SK-N-SH treated with all-trans-retinoic acid at 6 μM for 48 hours (cell line): Measurements from ENCODE around the gene SMIM1.

Source experiments
- ATAC-seq: fragments of 200-7000 bp; cut with Tn5 transposase; 3 replicates; pipeline ENCODE4 v1.9.1; 2020; ENCODE audit warnings: mild to moderate bottlenecking, moderate library complexity
- ARNTL ChIP-seq: fragments of 450-650 bp; formaldehyde crosslinking; IDR thresholded peaks from 2 replicates; pipeline ENCODE4 v1.5.0; 2020; ENCODE audit warnings: low read depth, mild to moderate bottlenecking, moderate library complexity, borderline replicate concordance
- BACH2 ChIP-seq: fragments of 250-450 bp; sonication (Bioruptor Pico); IDR thresholded peaks from 2 replicates; pipeline ENCODE4 v1.9.0; 2021; ENCODE audit warnings: mild to moderate bottlenecking, borderline replicate concordance
- CSDC2 ChIP-seq: fragments of 250-450 bp; sonication (Bioruptor Pico); IDR thresholded peaks from 2 replicates; pipeline ENCODE4 v1.5.0; 2020; ENCODE audit warnings: mild to moderate bottlenecking, moderate library complexity
- ESRRG ChIP-seq: fragments of 250-450 bp; sonication (Bioruptor Pico); IDR thresholded peaks from 2 replicates; pipeline ENCODE4 v1.6.1; 2021; ENCODE audit warnings: mild to moderate bottlenecking
- GLIS3 ChIP-seq: fragments of 250-450 bp; sonication (Bioruptor Pico); IDR thresholded peaks from 2 replicates; pipeline ENCODE4 v1.5.0; 2020; ENCODE audit warnings: mild to moderate bottlenecking, moderate library complexity
- ISL1 ChIP-seq: fragments of 250-450 bp; sonication (Bioruptor Pico); IDR thresholded peaks from 2 replicates; pipeline ENCODE4 v2.1.2; 2022; ENCODE audit warnings: mild to moderate bottlenecking, moderate library complexity
- OSR1 ChIP-seq: fragments of 250-450 bp; sonication (Bioruptor Pico); IDR thresholded peaks from 2 replicates; pipeline ENCODE4 v1.8.0; 2022; ENCODE audit warnings: moderate library complexity, mild to moderate bottlenecking, inconsistent platforms
- PATZ1 ChIP-seq: fragments of 250-450 bp; sonication (Bioruptor Pico); IDR thresholded peaks from 2 replicates; pipeline ENCODE4 v1.8.0; 2020; ENCODE audit warnings: mild to moderate bottlenecking, moderate library complexity, borderline replicate concordance
- RARB ChIP-seq: fragments of 250-450 bp; sonication (Bioruptor Pico); IDR thresholded peaks from 2 replicates; pipeline ENCODE4 v1.8.0; 2021; ENCODE audit warnings: mild to moderate bottlenecking, moderate library complexity
- SNAI2 ChIP-seq: fragments of 250-450 bp; sonication (Bioruptor Pico); IDR thresholded peaks from 2 replicates; pipeline ENCODE4 v1.5.0; 2020; ENCODE audit warnings: mild to moderate bottlenecking, moderate library complexity
- TCF4 ChIP-seq: fragments of 250-450 bp; sonication (Bioruptor Pico); IDR thresholded peaks from 2 replicates; pipeline ENCODE4 v1.8.0; 2021; ENCODE audit warnings: mild to moderate bottlenecking, moderate library complexity, borderline replicate concordance
- TOX ChIP-seq: fragments of 250-450 bp; sonication (Bioruptor Pico); IDR thresholded peaks from 2 replicates; pipeline ENCODE4 v1.8.0; 2021; ENCODE audit warnings: mild to moderate bottlenecking, moderate library complexity, borderline replicate concordance
- TSHZ2 ChIP-seq: fragments of 250-450 bp; sonication (Bioruptor Pico); IDR thresholded peaks from 2 replicates; pipeline ENCODE4 v1.5.0; 2020; ENCODE audit warnings: mild to moderate bottlenecking, moderate library complexity
- ZFP3 ChIP-seq: fragments of 250-450 bp; sonication (Bioruptor Pico); IDR thresholded peaks from 2 replicates; pipeline ENCODE4 v1.5.0; 2020; ENCODE audit warnings: mild to moderate bottlenecking, moderate library complexity
- ZFP30 ChIP-seq: fragments of 450-650 bp; formaldehyde crosslinking; IDR thresholded peaks from 2 replicates; pipeline ENCODE4 v1.5.0; 2022; ENCODE audit warnings: mild to moderate bottlenecking, moderate library complexity
- ZNF565 ChIP-seq: fragments of 450-650 bp; formaldehyde crosslinking; conservative IDR thresholded peaks from 2 replicates; pipeline ENCODE4 v1.5.0; 2020; ENCODE audit warnings: low read depth, mild to moderate bottlenecking, moderate library complexity
- ZNF70 ChIP-seq: fragments of 450-650 bp; formaldehyde crosslinking; IDR thresholded peaks from 2 replicates; pipeline ENCODE4 v1.5.0; 2020; ENCODE audit warnings: mild to moderate bottlenecking, moderate library complexity
- TF ChIP-seq, protein P1 (sequence below): fragments of 250-450 bp; sonication (Bioruptor Pico); IDR thresholded peaks from 2 replicates; pipeline ENCODE4 v1.8.0; 2021; ENCODE audit warnings: low read depth, mild to moderate bottlenecking, moderate library complexity, borderline replicate concordance
- TF ChIP-seq, protein P2 (sequence below): fragments of 250-450 bp; sonication (Bioruptor Pico); IDR thresholded peaks from 2 replicates; pipeline ENCODE4 v1.5.1; 2020; ENCODE audit warnings: low read depth, mild to moderate bottlenecking, moderate library complexity

Gene SMIM1

DNA sequence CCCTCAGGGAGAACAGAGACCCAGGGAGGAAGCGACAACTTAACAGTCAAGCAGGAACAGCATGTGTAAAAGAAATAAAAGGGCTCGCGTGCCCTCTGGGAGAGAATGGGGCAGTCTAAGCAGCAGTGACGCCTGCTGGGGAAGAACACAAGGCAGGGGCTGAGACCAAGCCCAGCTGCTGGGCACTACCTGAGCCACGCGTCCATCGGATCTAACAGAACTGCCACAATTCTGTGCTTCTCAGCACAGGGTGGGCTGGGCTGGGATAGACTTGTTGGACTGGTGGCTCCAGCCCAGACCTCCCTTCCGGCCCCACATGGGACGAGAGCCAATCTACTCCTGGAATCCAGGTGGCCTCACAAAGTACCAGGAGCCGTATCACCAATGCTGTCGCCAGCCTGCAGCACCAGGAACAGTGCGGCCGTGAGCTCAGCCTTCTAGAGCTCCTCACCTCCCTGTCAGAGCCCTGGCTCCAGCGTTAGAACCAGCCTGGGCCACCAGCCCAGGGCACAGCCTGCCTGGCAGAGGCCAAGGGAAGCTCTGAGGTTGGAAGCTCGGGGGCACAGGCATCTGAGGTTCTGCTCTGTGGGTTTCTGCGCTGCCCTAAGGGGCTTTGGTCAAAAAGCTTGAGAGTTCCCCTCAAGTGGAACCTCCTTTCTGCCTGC is 16.3 kb downstream of the SMIM1 start:
- ATAC-seq, result no peak

DNA sequence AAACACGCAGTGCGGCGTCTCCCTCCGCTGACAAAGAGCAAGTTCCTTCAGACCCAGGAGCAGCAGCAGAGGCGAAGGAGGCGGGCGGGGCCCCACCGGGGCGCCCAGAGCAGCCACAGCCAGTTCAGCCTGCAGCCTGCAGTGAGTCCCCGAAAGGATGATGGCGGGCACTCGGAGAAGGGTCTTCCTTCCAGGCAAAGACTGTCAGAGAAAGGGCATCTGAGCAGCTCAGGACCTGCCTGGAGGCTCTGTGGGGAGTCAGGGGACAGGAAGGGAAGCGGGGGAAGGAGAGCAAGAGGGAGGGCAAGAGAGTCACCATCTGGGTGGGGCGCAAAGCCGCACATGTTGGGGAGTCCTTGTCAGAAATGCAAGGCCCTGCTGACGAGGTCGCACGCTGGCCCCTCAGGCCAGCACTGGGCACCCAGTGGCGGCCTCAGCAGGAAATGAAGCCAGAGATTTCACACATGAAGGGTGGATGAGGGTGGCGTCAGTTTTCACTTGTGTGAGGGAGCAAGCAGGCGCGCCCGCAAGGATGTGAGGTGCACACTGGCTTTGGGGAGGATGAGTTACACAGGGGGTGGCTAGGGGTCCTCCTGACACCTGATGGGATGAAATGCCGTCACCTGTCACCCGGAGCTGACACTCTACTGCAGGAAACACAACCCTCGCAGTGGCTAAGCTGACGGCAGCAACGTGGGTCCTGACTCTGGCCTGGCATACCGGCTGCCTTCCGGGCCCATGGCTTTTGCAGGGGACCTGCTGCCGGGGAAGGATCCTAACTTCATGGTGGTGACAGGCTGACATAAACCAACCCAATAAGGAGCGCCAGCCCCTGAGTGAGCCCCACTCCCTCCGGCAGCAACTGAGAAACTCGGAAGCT is 17.1 kb downstream of the SMIM1 start:
- ATAC-seq, result no peak
- no peak for TF ChIP-seq TCF4
- TF ChIP-seq ISL1 (CRISPR knock-in tag), result no peak
- no peak for TF ChIP-seq ZNF565 (CRISPR knock-in tag)
- no peak for TF ChIP-seq TOX (CRISPR knock-in tag)
- no peak for TF ChIP-seq GLIS3
- no peak for TF ChIP-seq TSHZ2 (CRISPR knock-in tag)
- no peak for TF ChIP-seq ZFP3 (CRISPR knock-in tag)
- TF ChIP-seq ESRRG, result no peak
- TF ChIP-seq, protein P1, sequence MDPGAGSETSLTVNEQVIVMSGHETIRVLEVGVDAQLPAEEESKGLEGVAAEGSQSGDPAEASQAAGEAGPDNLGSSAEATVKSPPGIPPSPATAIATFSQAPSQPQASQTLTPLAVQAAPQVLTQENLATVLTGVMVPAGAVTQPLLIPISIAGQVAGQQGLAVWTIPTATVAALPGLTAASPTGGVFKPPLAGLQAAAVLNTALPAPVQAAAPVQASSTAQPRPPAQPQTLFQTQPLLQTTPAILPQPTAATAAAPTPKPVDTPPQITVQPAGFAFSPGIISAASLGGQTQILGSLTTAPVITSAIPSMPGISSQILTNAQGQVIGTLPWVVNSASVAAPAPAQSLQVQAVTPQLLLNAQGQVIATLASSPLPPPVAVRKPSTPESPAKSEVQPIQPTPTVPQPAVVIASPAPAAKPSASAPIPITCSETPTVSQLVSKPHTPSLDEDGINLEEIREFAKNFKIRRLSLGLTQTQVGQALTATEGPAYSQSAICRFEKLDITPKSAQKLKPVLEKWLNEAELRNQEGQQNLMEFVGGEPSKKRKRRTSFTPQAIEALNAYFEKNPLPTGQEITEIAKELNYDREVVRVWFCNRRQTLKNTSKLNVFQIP (CRISPR knock-in tag), result no peak
- TF ChIP-seq, protein P2, sequence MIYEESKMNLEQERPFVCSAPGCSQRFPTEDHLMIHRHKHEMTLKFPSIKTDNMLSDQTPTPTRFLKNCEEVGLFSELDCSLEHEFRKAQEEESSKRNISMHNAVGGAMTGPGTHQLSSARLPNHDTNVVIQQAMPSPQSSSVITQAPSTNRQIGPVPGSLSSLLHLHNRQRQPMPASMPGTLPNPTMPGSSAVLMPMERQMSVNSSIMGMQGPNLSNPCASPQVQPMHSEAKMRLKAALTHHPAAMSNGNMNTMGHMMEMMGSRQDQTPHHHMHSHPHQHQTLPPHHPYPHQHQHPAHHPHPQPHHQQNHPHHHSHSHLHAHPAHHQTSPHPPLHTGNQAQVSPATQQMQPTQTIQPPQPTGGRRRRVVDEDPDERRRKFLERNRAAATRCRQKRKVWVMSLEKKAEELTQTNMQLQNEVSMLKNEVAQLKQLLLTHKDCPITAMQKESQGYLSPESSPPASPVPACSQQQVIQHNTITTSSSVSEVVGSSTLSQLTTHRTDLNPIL, result no peak
- no peak for TF ChIP-seq RARB (CRISPR knock-in tag)

More for the DNA sequence above, 16.3 kb downstream of the SMIM1 start:
- TF ChIP-seq ZFP3 (CRISPR knock-in tag) (no peak), ZNF70 (CRISPR knock-in tag) (no peak), ARNTL (CRISPR knock-in tag) (no peak), CSDC2 (CRISPR knock-in tag) (no peak), SNAI2 (CRISPR knock-in tag) (no peak), PATZ1 (CRISPR knock-in tag) (no peak), ZFP30 (CRISPR knock-in tag) (no peak), RARB (CRISPR knock-in tag) (no peak), TOX (CRISPR knock-in tag) (no peak), BACH2 (CRISPR knock-in tag) (no peak), TSHZ2 (CRISPR knock-in tag) (no peak), ESRRG (no peak), OSR1 (CRISPR knock-in tag) (no peak)
- TF ChIP-seq, protein P1 (CRISPR knock-in tag), result no peak
